ENCODE data around the gene IMP3. TPM values are rescaled to one million over a fixed set of nuclear protein-coding genes. Genes with fewer than 3 reads are reported as not detected.

IMP3 gene
- total and polyA plus RNA-seq, 2 donors (not counting 3 experiments of a cell fraction or from before 2014, with no cell fraction given): 41.3 to 64.0 TPM

DNA sequence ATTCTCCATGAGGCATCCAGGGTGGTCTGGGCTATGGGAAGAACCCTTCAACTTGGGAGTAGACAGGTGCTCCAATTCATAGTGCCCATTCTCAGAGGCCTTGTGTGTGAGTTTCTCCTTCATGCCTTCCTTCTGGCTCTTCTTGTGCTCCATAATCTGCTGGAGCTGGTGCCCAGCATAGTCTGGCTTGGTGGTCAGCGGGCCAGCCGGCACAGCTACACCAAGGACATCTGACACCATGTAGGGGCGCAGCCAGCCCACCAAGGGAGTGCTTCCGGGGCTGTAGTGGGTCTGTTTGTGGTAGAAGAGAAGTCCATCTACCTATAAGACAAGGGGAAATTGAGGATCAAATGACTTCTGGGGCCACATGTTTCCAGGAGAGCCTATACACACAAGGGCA lies 41.7 kb downstream of the IMP3 start:
- no peaks in the 10 kb centered on the region for H3K9me3 ChIP-seq (replicated peaks; ENCODE audit: control insufficient read depth, insufficient read depth, low read length)
- H3K27me3 ChIP-seq (ENCODE audit: control insufficient read depth in 2 of 2, insufficient read depth in 2 of 2, low read length in 2 of 2): no peaks in the 10 kb centered on the region
- no peak overlapping the region for H3K27ac ChIP-seq (ENCODE audit: insufficient read depth, low read depth, low read length)
- no peak overlapping the region for H3K4me3 ChIP-seq (replicated peaks in 1 of 3; ENCODE audit: insufficient read depth in 1 of 3, low read depth in 1 of 3, low read length in 3 of 3)
- dilution Hi-C loops (cut with MboI; ENCODE audit: extremely low pct_ligation_motif_present, low sequenced_read_pairs) (loop anchor here (25.0 kb wide), 1 partner anchor 136 kb away; the partner anchor contains the start of gene SIN3A), intact Hi-C loops (cut with micrococcal nuclease) (no loop called here)
- no peak overlapping the region for H2AFZ ChIP-seq (ENCODE audit: low read depth, low read length)
- peaks cover 9% of the 10 kb centered on the region for H3K4me1 ChIP-seq (ENCODE audit: control insufficient read depth, extremely low read depth, insufficient read depth, low read length)
- ChIA-PET POLR2A (no interaction called here), CTCF (interaction anchor here (0.6 to 2.7 kb wide), 13 partner anchors 8 to 203 kb away, joined by 3 to 16 read pairs (median 6); partner anchors contain the start of gene SNX33)
- no peaks in the 10 kb centered on the region for H3K9me1 ChIP-seq (replicated peaks; ENCODE audit: control insufficient read depth, extremely low read depth, insufficient read depth, low read length)
- TF ChIP-seq EZH2 (IDR thresholded peaks at IDR 0.05; ENCODE audit: borderline replicate concordance, low read depth, low read length, severe bottlenecking) (no peak), POLR2A (IDR thresholded peaks at IDR 0.05; ENCODE audit: low read depth, low read length) (no peak)
- TF ChIP-seq, protein P1, sequence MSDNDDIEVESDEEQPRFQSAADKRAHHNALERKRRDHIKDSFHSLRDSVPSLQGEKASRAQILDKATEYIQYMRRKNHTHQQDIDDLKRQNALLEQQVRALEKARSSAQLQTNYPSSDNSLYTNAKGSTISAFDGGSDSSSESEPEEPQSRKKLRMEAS (IDR thresholded peaks at IDR 0.05; ENCODE audit: insufficient read depth, insufficient read length): no peak
- no peaks in the 10 kb centered on the region for H3K79me2 ChIP-seq (ENCODE audit: control insufficient read depth, insufficient read depth, low read length)
- no peak overlapping the region for H3K9ac ChIP-seq (replicated peaks; ENCODE audit: extremely low read depth, insufficient read depth, low read length)
- no TSS peak for BruUV-seq (replicated peaks)
- no peaks in the 10 kb centered on the region for H4K20me1 ChIP-seq (replicated peaks; ENCODE audit: control insufficient read depth, extremely low read depth, insufficient read depth, low read length)
- DNase-seq (ENCODE audit: low read depth, low spot score): no peak
- H3K4me2 ChIP-seq (ENCODE audit: insufficient read depth, low read length): no peak overlapping the region
- peaks cover 8% of the 10 kb centered on the region in 2 experiments for H3K36me3 ChIP-seq (ENCODE audit: control insufficient read depth in 2 of 2, extremely low read depth in 1 of 2, insufficient read depth in 2 of 2, low read length in 2 of 2)
- FAIRE-seq: no peak

DNA sequence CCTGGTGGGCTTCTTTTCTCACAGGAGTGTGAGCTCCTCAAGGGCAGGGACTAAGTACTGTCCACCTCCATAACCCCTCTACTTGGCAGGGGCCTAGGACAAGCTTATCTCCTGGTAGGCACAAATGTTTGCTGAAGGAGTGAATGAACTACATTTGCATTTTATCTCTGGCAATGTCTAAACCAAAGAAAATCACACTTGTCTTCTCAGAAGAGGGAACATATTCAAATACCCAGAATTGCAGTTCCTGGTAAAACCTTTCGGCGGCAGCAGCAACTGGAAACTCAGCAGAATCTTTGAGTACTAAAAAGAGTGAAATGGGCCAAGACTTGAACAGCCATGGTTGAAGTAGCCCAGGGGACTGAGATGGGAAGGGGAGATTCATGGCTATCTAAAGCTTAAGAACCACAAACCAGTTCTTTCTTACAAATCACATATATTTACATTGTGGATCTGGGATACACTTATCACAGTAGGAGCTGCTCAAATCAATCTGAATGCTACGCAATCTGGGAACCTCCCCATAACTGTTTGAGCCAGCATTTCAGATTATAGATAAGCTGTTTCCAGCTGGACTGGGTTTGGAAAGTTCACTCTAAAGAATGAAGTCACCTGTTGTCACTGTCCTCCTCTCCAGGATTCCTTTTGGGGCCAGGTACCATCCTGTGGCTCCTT lies 42.2 kb downstream of the IMP3 start:
- BruUV-seq (replicated peaks): no TSS peak
- no peak overlapping the region for H3K4me2 ChIP-seq (ENCODE audit: insufficient read depth, low read length)
- H3K4me1 ChIP-seq (ENCODE audit: control insufficient read depth, extremely low read depth, insufficient read depth, low read length): peaks cover 9% of the 10 kb centered on the region
- no peaks in the 10 kb centered on the region for H3K79me2 ChIP-seq (ENCODE audit: control insufficient read depth, insufficient read depth, low read length)
- no peak overlapping the region for H3K4me3 ChIP-seq (replicated peaks in 1 of 3; ENCODE audit: insufficient read depth in 1 of 3, low read depth in 1 of 3, low read length in 3 of 3)
- FAIRE-seq: peak; percentile 82
- peaks cover 8% of the 10 kb centered on the region in 2 experiments for H3K36me3 ChIP-seq (ENCODE audit: control insufficient read depth in 2 of 2, extremely low read depth in 1 of 2, insufficient read depth in 2 of 2, low read length in 2 of 2)
- no peak overlapping the region for H3K27ac ChIP-seq (ENCODE audit: insufficient read depth, low read depth, low read length)
- CTCF ChIA-PET: interaction anchor here (0.6 to 2.7 kb wide), 16 partner anchors 8 to 203 kb away, joined by 3 to 16 read pairs (median 6); partner anchors contain the start of genes PTPN9 and SNX33
- POLR2A ChIA-PET: no interaction called here
- no peaks in the 10 kb centered on the region for H3K27me3 ChIP-seq (ENCODE audit: control insufficient read depth in 2 of 2, insufficient read depth in 2 of 2, low read length in 2 of 2)
- H4K20me1 ChIP-seq (replicated peaks; ENCODE audit: control insufficient read depth, extremely low read depth, insufficient read depth, low read length): no peaks in the 10 kb centered on the region
- no peak overlapping the region for H2AFZ ChIP-seq (ENCODE audit: low read depth, low read length)
- no peaks in the 10 kb centered on the region for H3K9me1 ChIP-seq (replicated peaks; ENCODE audit: control insufficient read depth, extremely low read depth, insufficient read depth, low read length)
- dilution Hi-C loops (cut with MboI; ENCODE audit: extremely low pct_ligation_motif_present, low sequenced_read_pairs) (loop anchor here (25.0 kb wide), 1 partner anchor 136 kb away; the partner anchor contains the start of gene SIN3A), intact Hi-C loops (cut with micrococcal nuclease) (no loop called here)
- DNase-seq (ENCODE audit: low read depth, low spot score): peak; percentile 36
- no peak overlapping the region for H3K9ac ChIP-seq (replicated peaks; ENCODE audit: extremely low read depth, insufficient read depth, low read length)
- H3K9me3 ChIP-seq (replicated peaks; ENCODE audit: control insufficient read depth, insufficient read depth, low read length): no peaks in the 10 kb centered on the region
- TF ChIP-seq POLR2AphosphoS5 (IDR thresholded peaks at IDR 0.05; ENCODE audit: insufficient read depth, low read depth, low read length): no peak
- TF ChIP-seq, protein P2, sequence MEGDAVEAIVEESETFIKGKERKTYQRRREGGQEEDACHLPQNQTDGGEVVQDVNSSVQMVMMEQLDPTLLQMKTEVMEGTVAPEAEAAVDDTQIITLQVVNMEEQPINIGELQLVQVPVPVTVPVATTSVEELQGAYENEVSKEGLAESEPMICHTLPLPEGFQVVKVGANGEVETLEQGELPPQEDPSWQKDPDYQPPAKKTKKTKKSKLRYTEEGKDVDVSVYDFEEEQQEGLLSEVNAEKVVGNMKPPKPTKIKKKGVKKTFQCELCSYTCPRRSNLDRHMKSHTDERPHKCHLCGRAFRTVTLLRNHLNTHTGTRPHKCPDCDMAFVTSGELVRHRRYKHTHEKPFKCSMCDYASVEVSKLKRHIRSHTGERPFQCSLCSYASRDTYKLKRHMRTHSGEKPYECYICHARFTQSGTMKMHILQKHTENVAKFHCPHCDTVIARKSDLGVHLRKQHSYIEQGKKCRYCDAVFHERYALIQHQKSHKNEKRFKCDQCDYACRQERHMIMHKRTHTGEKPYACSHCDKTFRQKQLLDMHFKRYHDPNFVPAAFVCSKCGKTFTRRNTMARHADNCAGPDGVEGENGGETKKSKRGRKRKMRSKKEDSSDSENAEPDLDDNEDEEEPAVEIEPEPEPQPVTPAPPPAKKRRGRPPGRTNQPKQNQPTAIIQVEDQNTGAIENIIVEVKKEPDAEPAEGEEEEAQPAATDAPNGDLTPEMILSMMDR (IDR thresholded peaks at IDR 0.05; ENCODE audit: extremely low read depth in 1 of 2, insufficient read depth in 1 of 2, low read depth in 1 of 2, low read length in 2 of 2): peak; percentile 15 to 30

All from endothelial cell of umbilical vein (primary cell).